ENCODE measurements around the gene LRRC47.

LRRC47 gene

GRCh38 chr1:3837200-3837599, 40.9 kb upstream of the LRRC47 start:
- no peak overlapping the region for H3K4me3 ChIP-seq (ENCODE audit: low read depth, low read length)
- no peak for DNase-seq (ENCODE audit: low read depth)
- no peak for TF ChIP-seq POLR2A (IDR thresholded peaks at IDR 0.05; ENCODE audit: extremely low read depth, insufficient read length)
- no peak for TF ChIP-seq MYC (IDR thresholded peaks at IDR 0.05; ENCODE audit: low read depth, low read length)
- TF ChIP-seq MAX (IDR thresholded peaks at IDR 0.05; ENCODE audit: low read depth, low read length) = no peak
- no peak for TF ChIP-seq CTCF (IDR thresholded peaks at IDR 0.05; ENCODE audit: low read depth, low read length)

- DNase-seq (ENCODE audit: low read depth) = no peak
- H3K4me3 ChIP-seq (ENCODE audit: low read depth, low read length) = no peak overlapping the region
These were observed 40.1 kb upstream of the LRRC47 start for GRCh38 chr1:3836421-3836820.

GRCh38 chr1:3834701-3835100, 38.4 kb upstream of the LRRC47 start:
- no peak for TF ChIP-seq MYC (IDR thresholded peaks at IDR 0.05; ENCODE audit: low read depth, low read length)
- no peak for TF ChIP-seq MAX (IDR thresholded peaks at IDR 0.05; ENCODE audit: low read depth, low read length)
- no peak for TF ChIP-seq CTCF (IDR thresholded peaks at IDR 0.05; ENCODE audit: low read depth, low read length)
- no peak for TF ChIP-seq POLR2A (IDR thresholded peaks at IDR 0.05; ENCODE audit: extremely low read depth, insufficient read length)
- no peak overlapping the region for H3K4me3 ChIP-seq (ENCODE audit: low read depth, low read length)
- no peak for DNase-seq (ENCODE audit: low read depth)

More at GRCh38 chr1:3836421-3836820, 40.1 kb upstream of the LRRC47 start:
- TF ChIP-seq POLR2A (IDR thresholded peaks at IDR 0.05; ENCODE audit: extremely low read depth, insufficient read length) = no peak
- TF ChIP-seq MYC (IDR thresholded peaks at IDR 0.05; ENCODE audit: low read depth, low read length) = no peak
- no peak for TF ChIP-seq MAX (IDR thresholded peaks at IDR 0.05; ENCODE audit: low read depth, low read length)
- no peak for TF ChIP-seq CTCF (IDR thresholded peaks at IDR 0.05; ENCODE audit: low read depth, low read length)

GRCh38 chr1:3831689-3832088, 35.4 kb upstream of the LRRC47 start:
- no peak overlapping the region for H3K4me3 ChIP-seq (ENCODE audit: low read depth, low read length)
- TF ChIP-seq MYC (IDR thresholded peaks at IDR 0.05; ENCODE audit: low read depth, low read length) (no peak), POLR2A (IDR thresholded peaks at IDR 0.05; ENCODE audit: extremely low read depth, insufficient read length) (no peak), MAX (IDR thresholded peaks at IDR 0.05; ENCODE audit: low read depth, low read length) (no peak), CTCF (IDR thresholded peaks at IDR 0.05; ENCODE audit: low read depth, low read length) (no peak)
- no peak for DNase-seq (ENCODE audit: low read depth)

- H3K4me3 ChIP-seq (ENCODE audit: low read depth, low read length) = no peak overlapping the region
- no peak for DNase-seq (ENCODE audit: low read depth)
- TF ChIP-seq MYC (IDR thresholded peaks at IDR 0.05; ENCODE audit: low read depth, low read length) = no peak
- TF ChIP-seq CTCF (IDR thresholded peaks at IDR 0.05; ENCODE audit: low read depth, low read length) = no peak
- no peak for TF ChIP-seq POLR2A (IDR thresholded peaks at IDR 0.05; ENCODE audit: extremely low read depth, insufficient read length)
- TF ChIP-seq MAX (IDR thresholded peaks at IDR 0.05; ENCODE audit: low read depth, low read length) = no peak
These were observed 32.1 kb upstream of the LRRC47 start for GRCh38 chr1:3828391-3828790.

Measured in NB4 (cell line).